Suppressor macrophage treated with lipopolysaccharide for 4 hours (primary cell): ENCODE data around the gene GSG1L.
A peak's percentile ranks its signal among the peaks of the same experiment; 100 is the strongest.

Source experiments
- DNase-seq: peaks from one replicate; pipeline ENCODE4 v3.0.0-alpha.2; 2020

The GSG1L gene

DNA sequence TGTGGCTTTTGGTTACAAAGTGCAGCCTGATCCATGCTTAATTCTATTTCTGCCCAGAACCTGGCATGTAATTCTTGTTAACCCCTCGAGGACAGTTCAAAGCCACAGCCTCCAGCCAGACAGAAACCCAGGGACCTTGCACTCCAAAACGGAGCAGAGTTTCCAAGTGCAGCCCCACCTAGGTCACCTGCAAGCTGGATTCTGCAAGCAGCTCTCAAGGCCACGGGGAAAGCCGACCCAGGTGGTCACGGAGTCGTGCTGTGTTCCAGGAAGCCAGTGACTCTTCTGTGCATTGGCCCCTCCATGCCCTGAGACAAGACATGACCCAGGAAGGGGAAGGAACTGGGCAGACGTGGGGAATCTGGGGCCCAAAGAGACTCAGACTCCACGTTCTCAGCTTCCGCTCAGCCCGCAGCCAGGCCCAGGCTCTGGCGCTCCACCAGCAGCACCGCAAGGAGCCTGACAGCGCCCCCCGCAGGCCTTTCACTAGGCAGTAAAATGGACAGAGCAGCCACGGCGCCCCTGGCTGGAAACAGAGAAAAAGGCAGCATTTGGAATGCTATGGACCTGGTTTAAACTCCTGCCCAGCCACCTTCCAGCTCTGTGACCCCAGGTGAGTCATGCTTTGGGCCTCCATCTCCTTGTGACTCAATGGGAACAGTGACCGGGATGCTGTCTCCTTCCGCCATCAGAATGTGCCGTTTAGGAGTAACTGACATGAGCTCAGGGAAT, 27.3 kb upstream of the GSG1L start:
- DNase-seq = no peak

DNA sequence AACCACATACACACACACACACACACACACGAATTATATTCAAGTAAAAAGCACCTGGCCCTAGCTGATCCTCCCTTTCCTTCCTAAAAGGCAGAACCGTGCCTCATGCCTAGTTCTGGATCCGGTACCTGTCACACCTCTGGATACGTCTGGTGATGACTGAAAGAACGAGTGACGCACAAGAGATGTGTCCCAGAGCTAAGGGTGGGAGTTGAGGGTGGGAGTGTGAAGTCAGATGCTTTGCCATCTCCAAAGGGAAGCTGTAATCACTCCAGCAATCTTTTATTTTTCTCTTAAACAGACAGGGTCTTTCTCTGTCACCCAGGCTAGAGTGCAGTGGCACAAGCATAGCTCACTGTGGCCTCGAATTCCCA, 26.5 kb upstream of the GSG1L start:
- DNase-seq = no peak

DNA sequence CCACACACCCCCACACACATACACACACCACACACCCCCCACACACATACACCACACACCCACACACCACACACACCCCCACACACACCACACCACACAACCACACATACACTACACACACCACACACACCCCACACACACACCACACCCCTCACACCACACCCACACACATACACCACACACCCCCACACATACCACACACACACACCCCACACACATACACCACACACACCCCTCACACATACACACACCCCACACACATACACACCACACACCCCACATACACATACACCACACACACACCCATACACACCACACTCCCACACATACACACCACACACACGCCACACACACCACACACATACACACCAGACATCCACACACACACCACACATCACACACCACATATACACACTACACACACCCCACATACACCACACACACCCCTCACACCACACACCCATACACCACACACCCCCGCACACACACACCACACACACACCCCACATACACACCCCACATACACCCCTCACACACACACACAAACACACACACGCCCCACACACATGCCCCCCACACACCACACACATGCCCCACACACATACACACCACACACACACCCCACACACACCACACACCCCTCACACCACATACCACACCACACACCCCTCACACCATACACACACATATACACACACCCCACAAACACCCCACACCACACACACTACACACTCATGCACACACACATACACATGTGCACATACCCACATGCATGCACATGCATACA, 25.9 kb upstream of the GSG1L start:
- no peak for DNase-seq

DNA sequence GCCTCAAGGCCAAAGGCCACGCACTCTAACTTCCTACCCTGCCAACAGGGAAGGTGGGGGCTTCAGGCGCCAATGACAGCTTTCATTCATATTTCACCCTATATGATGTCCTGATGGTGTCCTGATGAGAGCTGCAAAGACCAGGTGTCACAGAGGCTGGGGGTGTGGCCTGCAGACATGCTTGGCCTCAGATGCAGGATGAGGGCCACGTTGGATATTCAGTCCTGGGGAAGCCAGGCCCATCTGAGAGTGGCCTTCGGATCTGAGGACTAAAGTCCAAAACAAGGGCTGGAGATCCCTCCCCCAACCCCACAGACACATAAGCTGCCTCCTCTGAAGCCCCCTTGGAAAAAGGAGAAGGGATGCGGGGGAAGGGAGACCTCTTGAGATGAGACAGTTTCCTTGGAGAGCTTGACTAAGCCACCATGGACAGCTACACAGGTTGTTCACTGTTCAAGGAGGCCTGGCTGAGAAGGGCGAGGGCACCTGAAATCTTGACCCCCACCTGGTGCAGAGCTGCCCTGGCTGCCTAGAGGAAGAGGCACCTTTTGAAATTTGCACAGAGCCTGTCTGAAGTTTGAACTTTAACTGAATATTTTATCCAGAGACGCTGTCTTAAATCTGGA, 24.3 kb upstream of the GSG1L start:
- DNase-seq = no peak

DNA sequence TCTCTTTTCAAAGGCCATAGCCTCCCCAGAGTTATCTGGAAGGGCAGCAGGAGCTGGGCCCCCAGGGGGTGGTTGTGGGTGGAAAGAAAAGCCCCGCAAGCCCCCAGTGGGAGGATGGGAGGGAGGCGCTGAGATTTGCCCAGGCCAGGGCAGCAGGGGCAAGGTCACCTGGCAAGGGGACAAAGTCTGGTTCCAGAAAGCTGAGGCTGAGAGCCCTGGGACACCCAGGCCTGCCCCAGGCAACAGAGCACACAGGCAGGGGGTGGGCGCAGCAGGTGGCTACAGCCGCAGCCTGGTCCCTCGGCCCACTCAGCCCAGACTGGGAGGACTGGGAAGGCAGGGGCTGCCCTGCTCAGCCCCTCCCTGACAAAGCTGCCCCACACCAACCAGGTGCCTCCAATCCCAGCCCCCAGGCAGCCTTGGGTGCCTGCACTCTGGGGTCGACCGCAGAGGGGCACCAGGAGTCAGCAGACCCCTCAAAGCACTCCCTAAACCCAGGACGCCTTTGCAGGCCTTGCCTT, 23.7 kb upstream of the GSG1L start:
- DNase-seq = no peak

DNA sequence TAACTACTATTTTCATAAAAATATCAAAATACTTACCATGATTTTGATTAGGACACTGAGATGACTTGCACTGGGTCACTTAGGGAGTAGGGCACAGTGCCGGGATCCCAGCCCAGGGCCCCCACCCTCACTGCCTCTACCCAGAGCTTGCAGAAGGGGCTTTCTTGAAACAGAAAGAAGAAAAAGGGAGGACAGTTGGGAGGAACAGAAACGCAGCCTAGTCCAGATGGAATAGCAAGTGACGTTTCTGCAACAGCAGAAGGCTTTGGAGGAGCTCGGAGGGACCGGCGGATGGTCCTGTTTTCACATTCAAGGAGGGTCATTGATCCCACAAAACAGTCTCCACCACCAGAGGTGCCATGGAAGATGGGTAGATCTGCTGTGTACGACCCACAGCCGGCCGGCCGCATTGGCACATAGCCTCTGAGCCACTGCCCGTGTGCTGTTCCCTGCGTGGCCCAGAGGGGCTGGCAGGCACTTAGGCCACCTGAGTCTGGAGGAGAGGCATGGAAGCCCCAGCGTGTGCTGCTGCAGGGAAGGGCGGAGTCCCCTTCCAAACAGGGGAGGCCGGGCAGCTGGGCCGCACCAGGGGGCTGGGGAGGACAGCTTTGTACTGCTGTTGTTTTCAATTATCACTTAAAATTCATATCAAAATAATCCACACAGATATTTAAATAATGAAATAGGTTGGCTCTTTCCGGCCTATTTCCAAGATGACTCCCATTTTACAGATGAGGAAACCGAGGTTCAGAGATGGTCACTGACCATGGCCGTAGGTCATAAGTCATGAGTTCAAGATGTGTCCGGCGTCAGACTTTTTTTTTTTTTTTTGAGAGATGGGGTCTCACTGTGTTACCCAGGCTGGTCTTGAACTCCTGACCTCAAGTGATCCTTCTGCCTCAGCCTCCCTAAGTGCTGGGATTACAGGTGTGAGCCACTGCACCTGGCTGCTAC, 22.9 kb upstream of the GSG1L start:
- no peak for DNase-seq

DNA sequence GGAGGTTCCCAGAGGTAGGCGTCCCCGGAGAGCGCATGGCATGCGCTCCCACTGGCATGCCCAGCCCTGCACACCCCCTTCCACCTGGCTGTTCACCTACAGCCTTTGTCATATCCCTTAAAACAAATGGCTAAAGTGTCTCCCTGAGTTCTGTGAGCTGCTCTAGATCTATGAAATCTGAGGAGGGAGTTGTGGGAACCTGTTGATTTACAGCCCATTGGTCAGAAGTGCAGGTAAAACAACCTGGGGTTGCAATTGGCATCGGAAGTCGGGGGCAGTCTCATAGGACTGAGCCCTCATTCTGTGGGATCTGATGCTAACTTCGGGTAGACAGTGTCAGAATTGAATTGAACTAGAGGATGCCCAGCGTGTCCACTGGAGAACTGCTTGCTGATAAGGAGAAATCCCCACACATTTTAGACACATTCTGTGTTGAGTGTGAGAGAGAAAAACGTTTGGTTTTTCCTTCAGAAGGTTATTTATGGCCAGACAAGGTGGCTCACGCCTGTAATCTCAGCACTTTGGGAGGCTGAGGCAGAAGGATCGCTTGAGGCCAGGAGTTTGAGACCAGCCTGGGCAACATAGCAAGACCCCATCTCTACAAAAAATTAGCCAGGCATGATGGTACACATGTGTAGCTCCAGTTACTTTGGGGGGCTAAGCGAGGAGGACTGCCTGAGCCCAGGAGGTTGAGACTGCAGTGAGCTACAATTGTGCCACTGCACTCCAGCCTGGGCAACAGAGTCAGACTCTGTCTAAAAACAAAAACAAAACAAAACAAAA, 22.1 kb upstream of the GSG1L start:
- no peak for DNase-seq

DNA sequence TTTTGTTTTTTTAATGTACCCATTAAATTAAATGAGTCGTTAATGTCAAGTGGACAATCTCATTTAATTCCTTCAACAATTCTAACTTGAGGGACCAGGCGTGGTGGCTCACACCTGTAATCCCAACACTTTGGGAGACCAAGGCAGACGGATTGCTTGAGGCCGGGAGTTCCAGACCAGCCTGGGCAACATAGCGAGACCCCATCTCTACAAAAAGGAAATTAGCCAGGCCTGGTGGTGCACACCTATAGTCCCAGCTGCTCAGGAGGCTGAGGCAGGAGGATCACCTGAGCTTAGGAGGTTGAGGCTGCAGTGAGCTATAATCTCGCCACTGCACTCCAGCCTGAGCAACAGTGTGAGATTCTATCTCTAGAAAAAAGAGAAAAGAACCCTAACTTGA, 20.7 kb upstream of the GSG1L start:
- DNase-seq = no peak

DNA sequence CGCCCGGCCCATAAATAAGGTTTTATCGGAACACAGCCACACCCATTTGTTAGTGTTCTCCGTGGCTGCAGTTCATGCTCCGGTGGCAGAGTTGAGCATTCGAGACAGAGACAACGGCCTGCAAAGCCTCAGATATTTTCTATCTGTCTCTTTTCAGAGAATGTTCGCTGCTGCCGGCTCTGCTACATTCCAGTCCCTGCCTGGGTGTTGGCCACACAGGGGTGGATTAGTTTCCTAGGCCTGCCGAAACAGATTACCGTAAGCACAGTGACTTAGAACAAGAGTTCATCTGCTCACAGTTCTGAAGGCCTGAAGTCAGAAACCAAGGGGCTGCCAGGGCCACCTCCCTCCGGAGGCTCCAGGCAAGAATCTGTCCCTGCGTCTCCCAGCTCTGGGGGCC, 19.1 kb upstream of the GSG1L start:
- DNase-seq = no peak

DNA sequence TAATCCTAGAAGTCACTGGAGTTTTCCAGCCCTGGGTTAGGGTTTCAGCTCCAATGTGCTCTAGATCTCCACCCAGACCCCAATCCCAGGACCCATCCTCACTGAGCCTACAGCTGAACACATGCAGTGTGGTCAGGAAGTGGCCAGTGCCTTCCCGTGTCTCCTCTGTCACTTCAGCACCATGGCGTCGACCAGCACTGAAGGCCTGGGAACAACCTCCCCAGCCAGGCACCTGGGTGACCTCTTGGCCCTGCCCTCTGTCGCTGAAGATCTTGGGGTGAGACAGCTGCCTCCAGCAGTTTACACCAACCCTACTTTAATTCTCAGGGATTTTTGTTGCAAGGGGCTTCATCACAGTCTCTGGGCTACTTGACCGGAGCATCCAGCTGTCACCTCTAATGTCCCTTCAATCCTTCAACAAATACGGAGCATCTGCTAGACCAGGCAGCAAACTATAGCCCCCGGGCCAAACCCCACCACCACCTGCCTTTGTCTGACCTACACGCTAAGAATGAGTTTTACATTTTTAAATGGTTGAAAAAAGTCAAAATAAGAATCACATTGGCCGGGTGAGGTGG, 18.0 kb upstream of the GSG1L start:
- DNase-seq = no peak

DNA sequence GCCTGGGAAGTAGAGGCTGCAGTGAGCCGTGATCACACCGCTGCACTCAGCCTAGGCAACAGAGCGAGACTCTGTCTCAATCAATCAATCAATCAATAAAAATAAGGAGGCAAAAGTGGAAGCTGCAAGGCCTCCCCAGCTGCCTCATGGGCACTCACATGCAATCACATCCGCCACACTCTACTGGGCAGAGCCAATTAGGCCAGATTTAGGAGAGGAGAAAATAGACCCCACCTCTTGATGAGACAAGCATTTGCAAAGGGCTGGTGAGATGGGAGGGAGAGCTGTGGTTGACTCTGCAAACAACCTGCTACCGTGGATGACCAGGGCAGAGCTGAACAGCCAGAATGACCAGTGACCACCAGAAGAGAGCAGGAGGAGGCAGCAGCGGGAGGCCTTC, 14.7 kb upstream of the GSG1L start:
- DNase-seq = no peak

DNA sequence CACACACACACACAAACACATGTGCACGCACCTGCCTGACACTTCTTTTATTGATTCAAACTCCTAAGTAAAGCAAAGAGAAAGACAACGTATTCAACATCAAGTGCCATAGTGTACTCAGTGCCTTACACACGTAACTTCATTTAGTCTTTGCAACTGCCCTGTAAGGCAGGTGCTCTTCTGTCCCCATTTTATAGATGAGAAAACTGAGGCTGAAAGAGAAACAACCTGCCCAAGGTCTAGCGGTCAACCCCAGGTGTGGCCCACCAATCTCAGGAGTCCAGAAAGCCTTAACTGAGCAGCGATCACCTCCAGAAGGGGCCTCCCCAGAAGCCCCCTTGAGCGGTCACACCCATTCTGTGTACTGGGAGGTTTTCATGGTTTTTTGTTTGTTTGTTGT, 10.3 kb upstream of the GSG1L start:
- no peak for DNase-seq

DNA sequence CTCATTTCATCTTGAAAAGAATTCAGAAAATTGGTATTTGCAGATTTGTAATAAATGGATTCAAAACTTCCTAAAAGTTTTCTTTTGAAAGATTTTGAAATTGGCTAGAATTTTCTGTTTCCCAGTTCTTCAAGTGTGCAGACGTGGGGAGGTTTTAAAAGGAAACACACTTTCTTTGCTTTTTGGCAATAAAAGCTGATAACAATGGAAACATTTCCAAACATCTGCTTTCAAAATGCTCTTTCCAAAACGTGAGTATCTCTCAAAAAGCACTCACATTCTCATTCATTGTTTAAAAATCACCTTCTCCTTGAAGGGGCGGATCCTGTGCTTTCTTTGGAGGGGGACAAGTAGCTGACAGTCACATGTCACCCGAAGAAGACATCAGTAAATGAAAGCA, 8.6 kb upstream of the GSG1L start:
- DNase-seq = no peak

DNA sequence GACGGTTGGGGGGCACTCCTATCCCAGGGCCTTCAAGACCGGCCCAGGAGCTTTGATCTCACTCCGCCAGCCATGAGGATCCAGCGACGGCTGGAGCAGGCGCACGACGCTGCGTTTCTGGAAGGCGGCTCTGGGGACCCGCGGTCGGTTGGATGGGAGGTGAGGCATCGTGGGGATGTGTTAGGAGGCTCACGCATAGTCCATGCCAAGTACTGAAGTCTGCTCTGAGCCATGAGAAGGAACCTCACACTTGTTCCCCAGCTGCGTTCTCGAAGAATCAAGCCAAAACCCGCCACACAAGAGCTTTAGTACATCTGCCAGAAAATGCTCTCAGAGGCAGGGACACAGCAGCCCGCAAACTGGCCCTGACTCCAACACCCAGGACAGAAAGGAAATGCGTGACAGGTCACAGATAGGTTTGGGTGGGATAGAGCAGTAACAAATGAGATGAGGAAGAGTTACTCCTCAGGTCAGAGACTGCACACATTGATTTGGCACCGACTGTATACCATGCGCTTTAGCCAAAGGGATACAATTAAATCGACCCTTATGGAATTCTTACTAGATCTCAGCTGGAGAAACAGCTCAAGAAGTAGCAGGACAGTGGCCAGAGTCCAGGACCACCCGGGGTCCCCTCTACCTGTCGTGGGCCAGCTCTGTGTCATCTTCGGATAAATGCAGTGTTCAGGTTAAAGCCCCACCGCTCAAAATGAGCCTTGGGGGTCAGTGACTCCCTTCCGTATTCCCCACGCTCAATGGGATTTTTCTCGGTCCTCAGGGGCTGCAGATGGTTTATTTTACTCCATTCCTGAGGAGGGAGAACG, 6.7 kb upstream of the GSG1L start:
- no peak for DNase-seq

DNA sequence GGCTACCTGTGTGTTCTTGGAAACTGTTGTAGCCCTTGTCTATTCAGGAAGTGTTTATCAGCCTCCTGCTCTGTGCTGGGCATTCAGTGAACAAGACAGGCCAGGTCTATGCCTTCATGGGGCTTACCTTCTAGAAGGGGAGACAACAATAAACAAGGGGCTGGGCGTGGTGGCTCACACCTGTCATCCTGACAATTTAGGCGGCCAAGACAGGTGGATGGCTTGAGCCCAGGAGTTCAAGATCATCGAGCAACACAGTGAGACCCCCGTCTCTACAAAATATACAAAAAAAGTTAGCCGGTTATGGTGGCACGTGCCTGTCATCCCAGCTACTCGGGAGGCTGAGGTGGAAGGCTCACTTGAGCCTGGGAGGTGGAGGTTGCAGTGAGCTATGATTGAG, 5.5 kb upstream of the GSG1L start:
- DNase-seq = no peak

DNA sequence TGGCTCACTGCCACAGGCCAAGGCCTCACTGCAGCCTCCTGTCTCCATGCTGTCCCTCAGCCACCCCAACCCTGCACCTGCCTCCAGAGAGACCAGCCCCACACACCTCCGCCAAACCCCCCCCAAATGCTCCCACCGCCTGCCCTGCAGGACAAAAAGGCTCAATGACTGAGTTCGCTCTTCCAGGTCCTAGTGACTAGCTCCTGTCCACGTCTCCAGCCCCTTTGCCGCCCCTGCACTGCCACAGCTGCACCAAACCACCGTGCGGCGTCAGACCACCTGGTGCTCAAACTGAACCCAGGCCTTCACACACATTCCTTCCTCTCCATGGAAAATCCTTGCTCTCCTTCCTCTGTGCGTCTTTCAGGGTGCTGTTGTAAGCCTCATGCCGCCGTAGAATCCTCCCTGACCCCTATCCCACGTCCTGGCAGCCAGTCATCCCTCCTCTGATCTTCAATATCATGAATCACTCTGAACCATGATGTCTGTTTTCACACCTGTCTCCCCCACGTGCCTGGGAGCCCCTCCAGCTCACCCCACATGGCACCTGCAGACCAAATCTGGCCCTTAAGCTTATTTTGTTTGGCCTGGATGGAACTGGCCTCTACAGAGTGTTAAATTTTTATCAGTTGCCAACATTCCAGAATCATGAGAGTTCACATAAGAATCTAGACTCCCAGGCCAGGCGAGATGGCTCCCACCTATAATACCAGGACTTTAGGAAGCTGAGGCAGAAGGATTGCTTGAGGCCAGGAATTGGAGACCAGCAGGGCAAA, 4.3 kb upstream of the GSG1L start:
- no peak for DNase-seq

DNA sequence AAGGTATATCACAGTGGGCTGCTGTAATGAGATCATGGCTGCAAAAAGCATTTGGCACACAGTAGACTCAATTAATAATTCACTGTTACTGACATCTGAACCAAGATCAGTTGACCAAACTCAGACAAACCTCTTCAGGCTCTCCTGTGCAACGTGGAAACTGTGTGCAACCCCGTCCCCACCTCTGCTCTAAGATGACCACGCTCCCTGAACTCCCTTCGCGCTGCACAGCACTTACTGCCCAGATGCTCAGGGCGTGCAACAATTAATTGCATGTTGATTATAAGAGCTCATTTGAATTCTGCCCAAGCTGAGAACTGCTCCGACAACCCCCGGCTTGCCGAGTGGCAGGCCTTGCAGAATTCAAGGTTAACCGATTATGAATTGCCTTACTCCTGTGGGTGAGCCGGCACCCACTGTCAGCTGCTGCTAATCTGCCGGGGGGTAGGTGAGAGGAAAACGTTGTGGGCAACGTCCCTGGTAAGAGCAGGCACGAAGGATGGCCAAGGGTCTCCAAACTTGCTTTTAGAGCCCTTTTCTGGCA, 1.3 kb upstream of the GSG1L start:
- DNase-seq = no peak

DNA sequence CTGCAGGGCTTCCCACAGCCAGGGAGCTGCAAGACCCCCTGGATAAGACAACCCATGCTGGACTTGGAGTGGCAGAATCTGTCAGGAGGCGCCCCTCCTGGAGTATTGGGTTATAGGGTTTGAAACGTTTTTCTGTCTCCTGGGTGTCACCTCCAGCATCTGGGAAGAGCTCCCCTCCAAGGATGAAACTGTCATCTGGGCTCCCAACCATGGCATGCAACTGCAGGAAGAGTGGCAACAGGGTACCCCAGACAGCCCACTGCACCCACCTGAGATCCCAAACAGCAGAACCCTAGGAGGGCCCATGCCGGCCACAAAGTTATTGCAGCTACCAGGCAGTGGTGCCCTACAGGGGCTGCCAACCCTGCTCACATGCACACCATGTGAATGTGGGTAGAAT, 636 bp upstream of the GSG1L start:
- DNase-seq = no peak

DNA sequence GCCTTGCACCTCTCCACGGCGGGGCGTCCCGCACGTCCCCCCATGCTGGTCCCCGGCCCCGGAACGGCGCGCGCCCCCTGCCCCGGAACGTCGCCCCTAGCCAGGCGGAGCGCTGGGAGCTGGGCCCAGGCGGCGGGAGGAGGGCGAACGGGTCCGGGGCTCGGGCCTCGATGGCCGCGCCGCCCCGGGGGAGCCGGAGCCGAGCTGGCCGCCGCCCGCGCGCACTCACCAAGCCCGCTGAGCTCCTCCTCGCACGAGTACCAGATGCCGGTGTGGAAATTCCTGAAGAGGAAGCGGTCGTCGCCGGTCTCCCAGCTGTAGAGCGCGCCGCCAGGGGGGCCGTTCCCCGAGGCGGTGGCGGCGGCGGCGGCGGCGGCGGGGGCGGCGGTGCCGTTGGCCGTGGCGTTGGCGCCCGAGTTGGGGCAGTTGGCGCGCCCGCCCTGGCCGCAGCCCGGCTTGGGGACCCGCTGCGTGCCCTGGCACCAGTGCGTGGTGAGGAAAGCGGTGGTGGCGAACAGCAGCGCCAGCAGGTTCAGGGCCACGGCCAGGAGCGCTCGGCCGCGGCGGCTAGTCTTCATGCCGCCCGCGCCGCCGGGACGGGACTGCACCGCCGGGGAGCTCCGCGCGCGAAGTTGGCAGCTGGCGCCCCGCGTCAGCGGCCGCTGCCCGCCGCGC, 530 bp downstream of the GSG1L start:
- peak; percentile 28 for DNase-seq
